ENCODE results near the gene PRKCQ.

- TF ChIP-seq RAD21 (IDR thresholded peaks at IDR 0.05; ENCODE audit: low read length), result no peak
- no peak for TF ChIP-seq POLR2A (IDR thresholded peaks at IDR 0.05; ENCODE audit: low read depth, low read length)
- no peak for TF ChIP-seq MAZ (IDR thresholded peaks at IDR 0.05; ENCODE audit: borderline replicate concordance, low read depth, low read length)
These were observed 177.7 kb downstream of the PRKCQ start for GRCh38 chr10:6402349-6402709.
